Subcutaneous adipose tissue (tissue), 4 donors: ENCODE results near the gene ZG16. TPM values are rescaled to one million over a fixed set of nuclear protein-coding genes. Genes with fewer than 3 reads are reported as not detected.

Experiments
- small RNA-seq: library from RNA; depleted of rRNA; stranded (forward); fragments of <200 nt; gene quantifications from one replicate; pipeline ENCODE3, GENCODE V24; 2016
- total RNA-seq, 4 donors: library from RNA; depleted of rRNA; stranded (reverse); fragments of >200 nt; gene quantifications; one replicate each; pipeline ENCODE4 v1.1.0, GENCODE V29; 2016

ZG16 gene
- total RNA-seq, 4 donors from 2014 or later = 0.17 to 0.75 TPM; not detected in 2

Small RNA genes within 50 kb of the gene (small RNA-seq; reads per million reads assigned to genes)
- gene AC009133.6 (not detected), gene AC120114.4 (not detected)

Other genes starting within 250 kb of the ZG16 start
- gene SPN, start 115.0 kb upstream of the ZG16 start, total RNA-seq = 1 to 10 TPM; 1.1 to 8.7 (median 1.8) TPM
- 10 to 100 TPM in 1 of 4 donors, 1 to 10 TPM in 3; 1.5 to 13.8 (median 2.4) TPM for gene QPRT, start 99.1 kb upstream of the ZG16 start, total RNA-seq
- 1 to 10 TPM in 3 of 4 donors, under 1 TPM in 1; 0.75 to 4.2 (median 1.6) TPM for gene C16orf54, start 32.3 kb upstream of the ZG16 start, total RNA-seq
- gene KIF22, start 12.5 kb downstream of the ZG16 start, total RNA-seq = 10 to 100 TPM; 10.6 to 18.1 (median 16.5) TPM
- gene MAZ, start 28.3 kb downstream of the ZG16 start, total RNA-seq = 10 to 100 TPM; 45.6 to 71.1 (median 62.7) TPM
- 1 to 10 TPM in 2 of 4 donors, under 1 TPM in 1, not detected in 1; 0.19 to 3.5 (median 2.9) TPM for gene PRRT2, start 33.9 kb downstream of the ZG16 start, total RNA-seq
- 10 to 100 TPM; 13.5 to 23.6 (median 19.2) TPM for gene PAGR1, start 37.9 kb downstream of the ZG16 start, total RNA-seq
- 100 to 1,000 TPM in 2 of 4 donors, 10 to 100 TPM in 2; 47.1 to 119 (median 103) TPM for gene MVP, start 42.2 kb downstream of the ZG16 start, total RNA-seq
- 100 to 1,000 TPM in 1 of 4 donors, 10 to 100 TPM in 3; 57.7 to 107 (median 94.7) TPM for gene CDIPT, start 85.0 kb downstream of the ZG16 start, total RNA-seq
- gene SEZ6L2, start 121.3 kb downstream of the ZG16 start, total RNA-seq = 1 to 10 TPM in 1 of 4 donors, under 1 TPM in 2, not detected in 1; 0.66 to 5.6 (median 0.75) TPM
- gene ASPHD1, start 122.2 kb downstream of the ZG16 start, total RNA-seq = 1 to 10 TPM in 1 of 4 donors, under 1 TPM in 2, not detected in 1; 0.44 to 3.7 (median 0.57) TPM
- gene KCTD13, start 148.0 kb downstream of the ZG16 start, total RNA-seq = 10 to 100 TPM in 3 of 4 donors, 1 to 10 TPM in 1; 5.4 to 26.2 (median 23.3) TPM
- gene TMEM219, start 183.8 kb downstream of the ZG16 start, total RNA-seq = 100 to 1,000 TPM in 3 of 4 donors, 10 to 100 TPM in 1; 53.8 to 149 (median 120) TPM
- gene TAOK2, start 195.6 kb downstream of the ZG16 start, total RNA-seq = 10 to 100 TPM; 25.7 to 87.0 (median 31.4) TPM
- 10 to 100 TPM; 11.9 to 15.3 (median 14.2) TPM for gene HIRIP3, start 217.4 kb downstream of the ZG16 start, total RNA-seq
- 10 to 100 TPM in 3 of 4 donors, 1 to 10 TPM in 1; 8.5 to 45.0 (median 24.3) TPM for gene INO80E, start 218.0 kb downstream of the ZG16 start, total RNA-seq
- gene DOC2A, start 232.8 kb downstream of the ZG16 start, total RNA-seq = under 1 TPM in 2 of 4 donors, not detected in 2; 0.66 to 0.85 TPM
- not detected for gene C16orf92, start 244.9 kb downstream of the ZG16 start, total RNA-seq